Left ventricle myocardium inferior (tissue), 1 donor: Measurements from ENCODE around the gene RBM18. TPM values are rescaled to one million over a fixed set of nuclear protein-coding genes. Genes with fewer than 3 reads are reported as not detected.

Source experiments
- DNase-seq: peaks from one replicate; pipeline ENCODE4 v3.0.0-alpha.2; 2020
- H3K27ac ChIP-seq: fragments of 200-600 bp; replicated peaks from 2 replicates; pipeline ENCODE4 v1.8.0; 2021
- H3K27me3 ChIP-seq: fragments of 200-600 bp; 2 replicates; pipeline ENCODE4 v1.8.0; 2021; ENCODE audit warnings: low read depth
- H3K36me3 ChIP-seq: fragments of 200-600 bp; 2 replicates; pipeline ENCODE4 v1.8.0; 2021
- H3K4me1 ChIP-seq: fragments of 200-600 bp; 2 replicates; pipeline ENCODE4 v1.8.0; 2021
- H3K4me3 ChIP-seq: fragments of 200-600 bp; 2 replicates; pipeline ENCODE4 v1.8.0; 2021; ENCODE audit warnings: mild to moderate bottlenecking, moderate library complexity
- H3K9me3 ChIP-seq: fragments of 200-600 bp; replicated peaks from 2 replicates; pipeline ENCODE4 v1.8.0; 2021
- CTCF ChIP-seq: fragments of 200-600 bp; IDR thresholded peaks from 2 replicates; pipeline ENCODE4 v1.8.0; 2021; ENCODE audit warnings: antibody characterized with exemption, mild to moderate bottlenecking, borderline replicate concordance
- intact Hi-C: fragments of 100-400 bp; cut with micrococcal nuclease; formaldehyde crosslinking; loops from one replicate; pipeline ENCODE4 v1.11.0; 2022
- total RNA-seq: library from RNA; stranded (reverse); fragmentation: NEBNext Ultra II Directional; extraction: Animal tissue kit (Norgen Biotek cat#: 25700); gene quantifications from one replicate; pipeline ENCODE4 v1.2.1, GENCODE V29; 2021
- donor health status: DM: no; HTN: yes; CAD: no; lungs with severe emphysema.

The RBM18 gene
- total RNA-seq, 1 donor from 2014 or later = 40.7 TPM

DNA sequence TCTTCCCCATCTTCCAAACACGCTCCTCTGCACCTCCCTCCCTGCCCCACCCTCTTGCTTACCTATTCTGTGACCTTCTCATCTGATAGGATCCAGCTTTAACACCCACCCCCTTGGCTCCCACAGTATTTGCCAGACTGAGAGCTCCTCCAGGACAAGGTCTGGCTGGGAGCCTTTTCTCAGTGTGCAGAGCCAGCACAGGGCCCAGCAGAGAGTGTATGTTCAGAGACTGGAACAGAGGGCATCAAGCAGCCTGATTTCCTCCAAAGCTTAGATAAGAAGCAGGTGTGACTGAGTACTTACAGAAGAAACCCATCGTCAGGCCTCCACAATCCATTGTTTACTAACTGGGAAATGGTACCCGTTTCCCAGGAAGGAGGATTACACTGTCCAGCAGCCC, 62.5 kb downstream of the RBM18 start:
- DNase-seq = no peak
- no peak overlapping the region for H3K27ac ChIP-seq
- peaks cover 9% of the 10 kb centered on the region for H3K27me3 ChIP-seq
- intact Hi-C loops = no loop called here
- H3K4me3 ChIP-seq = no peak overlapping the region
- peaks cover 12% of the 10 kb centered on the region for H3K4me1 ChIP-seq
- no peak for TF ChIP-seq CTCF
- H3K9me3 ChIP-seq = no peaks in the 10 kb centered on the region
- H3K36me3 ChIP-seq = no peaks in the 10 kb centered on the region

GRCh38 chr9:122201641-122202040, 63.0 kb downstream of the RBM18 start:
- no peak overlapping the region for H3K27ac ChIP-seq
- intact Hi-C loops = no loop called here
- peaks cover 11% of the 10 kb centered on the region for H3K27me3 ChIP-seq
- H3K4me1 ChIP-seq = peaks cover 12% of the 10 kb centered on the region
- H3K4me3 ChIP-seq = no peak overlapping the region
- H3K36me3 ChIP-seq = no peaks in the 10 kb centered on the region
- H3K9me3 ChIP-seq = no peaks in the 10 kb centered on the region
- DNase-seq = no peak
- no peak for TF ChIP-seq CTCF

- Histone ChIP-seq H3K4me3 (no peak overlapping the region), H3K4me1 (peaks cover 12% of the 10 kb centered on the region), H3K27ac (no peak overlapping the region), H3K9me3 (no peaks in the 10 kb centered on the region), H3K36me3 (no peaks in the 10 kb centered on the region), H3K27me3 (peaks cover 11% of the 10 kb centered on the region)
- no peak for TF ChIP-seq CTCF
- no peak for DNase-seq
- intact Hi-C loops = no loop called here
Measured at GRCh38 chr9:122200960-122201595, 63.6 kb downstream of the RBM18 start.

DNA sequence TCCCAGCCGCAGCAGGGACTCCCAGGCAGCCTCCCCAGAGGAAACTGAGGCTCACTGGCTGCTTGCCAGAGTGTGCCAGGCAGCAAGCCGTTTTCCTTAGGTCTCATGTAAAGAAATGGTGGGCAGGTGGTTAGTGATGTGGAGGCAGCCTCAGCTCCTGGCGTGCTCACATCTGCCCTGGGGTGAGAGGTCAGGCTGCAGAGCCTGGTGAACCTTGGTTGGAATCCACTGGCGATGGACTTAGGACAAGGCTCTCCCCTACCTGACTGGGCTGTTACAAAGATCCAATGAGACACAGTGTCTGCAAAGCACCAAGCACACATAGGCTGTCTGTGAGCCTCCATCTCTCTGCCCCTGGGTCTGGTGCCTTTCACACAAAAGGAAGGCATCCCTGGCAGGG, 66.8 kb downstream of the RBM18 start:
- H3K4me1 ChIP-seq = peaks cover 12% of the 10 kb centered on the region
- no peak for TF ChIP-seq CTCF
- no peak overlapping the region for H3K4me3 ChIP-seq
- no peak for DNase-seq
- no peaks in the 10 kb centered on the region for H3K36me3 ChIP-seq
- H3K9me3 ChIP-seq = no peaks in the 10 kb centered on the region
- H3K27me3 ChIP-seq = peaks cover 25% of the 10 kb centered on the region
- intact Hi-C loops = no loop called here
- H3K27ac ChIP-seq = no peak overlapping the region

DNA sequence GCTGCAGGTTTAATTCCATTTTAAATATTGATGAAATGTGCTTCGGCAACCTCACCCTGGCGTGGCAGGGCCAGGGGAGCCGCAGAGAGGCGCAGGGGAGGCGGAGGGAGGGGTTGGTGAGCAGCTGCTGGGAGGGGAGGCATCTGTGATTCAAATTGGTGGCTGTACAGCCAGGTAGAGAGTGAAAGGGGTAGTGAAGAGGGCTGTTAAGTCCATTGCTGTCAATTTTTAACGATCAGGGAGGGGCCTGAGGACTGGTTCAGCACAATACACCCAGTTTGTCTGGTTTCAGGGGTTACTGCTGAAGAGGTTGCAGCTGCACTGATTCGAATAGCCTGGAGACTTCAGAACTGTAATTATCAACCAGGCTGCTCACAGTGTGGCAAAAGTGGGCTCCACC, 67.2 kb downstream of the RBM18 start:
- Histone ChIP-seq H3K36me3 (no peaks in the 10 kb centered on the region), H3K4me3 (no peak overlapping the region), H3K27me3 (peaks cover 25% of the 10 kb centered on the region), H3K27ac (no peak overlapping the region), H3K9me3 (no peaks in the 10 kb centered on the region), H3K4me1 (peaks cover 12% of the 10 kb centered on the region)
- TF ChIP-seq CTCF = no peak
- intact Hi-C loops = no loop called here
- no peak for DNase-seq
